Testis (tissue), 2 donors: Measurements from ENCODE around the gene NPAS3.

Experiments used
- CTCF ChIP-seq, 3 experiments: fragments of 450-650 bp in 2 of 3; fragments of 200-600 bp in 1 of 3; sonication (generic) in 1 of 3; IDR thresholded peaks; one replicate each; pipeline ENCODE4 v1.5.1; 2016 to 2019; ENCODE audit warnings: antibody characterized with exemption in 3 of 3, mild to moderate bottlenecking in 2 of 3, moderate library complexity in 1 of 3
- POLR2A ChIP-seq: fragments of 450-650 bp; IDR thresholded peaks from one replicate; pipeline ENCODE4 v1.6.1; 2017; ENCODE audit warnings: antibody characterized with exemption, mild to moderate bottlenecking, moderate library complexity

DNA sequence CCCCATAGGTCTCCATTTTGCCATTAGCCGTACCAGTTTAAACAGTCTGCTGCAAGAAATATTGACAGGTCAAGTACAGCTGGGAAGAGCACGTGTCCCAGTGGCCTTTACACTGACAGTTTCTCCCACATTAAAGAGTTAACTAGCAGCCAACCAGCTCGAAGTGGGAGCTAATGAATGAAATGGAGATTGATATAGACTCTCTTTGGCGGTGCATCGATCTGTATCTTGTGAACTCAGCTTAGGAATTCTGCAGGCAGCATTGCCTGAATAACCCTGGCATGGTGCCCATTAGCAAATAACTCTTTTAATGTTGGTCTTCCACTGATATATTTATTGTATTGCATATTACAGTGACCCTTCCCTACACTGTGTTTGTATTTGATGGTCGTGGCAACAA, 692.8 kb downstream of the NPAS3 start:
- TF ChIP-seq CTCF (IDR thresholded peaks at IDR 0.05) (no peak), POLR2A (no peak)
